GM21381 (cell line): ENCODE measurements around the gene RAET1G.
"Not testable (repeated sequence)": the region's sequence is repeated elsewhere in the genome, so short reads cannot be mapped to it uniquely, and the experiment has no call there.

Experiments
- ATAC-seq: cut with Tn5 transposase; IDR thresholded peaks from one replicate; pipeline ENCODE4 v1.9.1; 2021; ENCODE audit warnings: mild to moderate bottlenecking, moderate library complexity; ENCODE audit not compliant: unreplicated experiment

RAET1G gene, protein sequence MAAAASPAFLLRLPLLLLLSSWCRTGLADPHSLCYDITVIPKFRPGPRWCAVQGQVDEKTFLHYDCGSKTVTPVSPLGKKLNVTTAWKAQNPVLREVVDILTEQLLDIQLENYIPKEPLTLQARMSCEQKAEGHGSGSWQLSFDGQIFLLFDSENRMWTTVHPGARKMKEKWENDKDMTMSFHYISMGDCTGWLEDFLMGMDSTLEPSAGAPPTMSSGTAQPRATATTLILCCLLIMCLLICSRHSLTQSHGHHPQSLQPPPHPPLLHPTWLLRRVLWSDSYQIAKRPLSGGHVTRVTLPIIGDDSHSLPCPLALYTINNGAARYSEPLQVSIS

DNA sequence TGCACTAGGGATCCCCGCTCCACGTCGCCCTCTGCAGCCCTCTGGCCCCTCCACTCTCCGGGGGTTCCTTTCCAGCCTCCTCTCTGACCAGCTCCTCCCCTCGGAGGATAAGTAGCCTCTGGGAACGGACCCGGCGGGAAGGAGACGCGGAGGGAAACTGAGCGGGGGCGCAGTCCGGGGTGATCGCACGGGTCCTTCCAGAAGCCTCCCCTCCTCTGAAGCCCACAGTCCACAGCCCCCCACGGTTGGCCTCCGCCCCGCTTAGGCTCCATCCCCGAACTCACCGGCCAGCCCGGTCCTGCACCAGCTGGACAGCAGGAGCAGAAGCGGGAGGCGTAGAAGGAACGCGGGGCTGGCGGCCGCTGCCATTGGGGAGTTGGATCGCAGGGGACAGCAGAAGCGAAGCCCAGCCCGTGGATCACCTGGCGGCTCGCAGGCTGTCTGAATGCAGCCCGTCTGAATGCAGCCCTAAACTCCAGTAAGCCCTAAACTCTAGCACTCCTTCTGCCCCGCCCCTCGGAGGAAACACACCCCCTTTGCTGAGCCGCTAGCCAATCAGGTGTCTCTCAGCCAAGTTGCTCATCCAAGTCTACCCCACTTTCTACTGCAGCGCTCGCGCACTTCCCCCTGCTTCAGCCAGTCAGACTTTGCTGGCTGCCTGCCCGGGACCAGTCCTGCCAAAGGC lies at the start of gene RAET1G:
Gene RAET1G (minus strand): TSS at position 480 of the 685 bp plus-strand sequence. CDS start 111 bp downstream, at position 369.
- no peak for ATAC-seq

DNA sequence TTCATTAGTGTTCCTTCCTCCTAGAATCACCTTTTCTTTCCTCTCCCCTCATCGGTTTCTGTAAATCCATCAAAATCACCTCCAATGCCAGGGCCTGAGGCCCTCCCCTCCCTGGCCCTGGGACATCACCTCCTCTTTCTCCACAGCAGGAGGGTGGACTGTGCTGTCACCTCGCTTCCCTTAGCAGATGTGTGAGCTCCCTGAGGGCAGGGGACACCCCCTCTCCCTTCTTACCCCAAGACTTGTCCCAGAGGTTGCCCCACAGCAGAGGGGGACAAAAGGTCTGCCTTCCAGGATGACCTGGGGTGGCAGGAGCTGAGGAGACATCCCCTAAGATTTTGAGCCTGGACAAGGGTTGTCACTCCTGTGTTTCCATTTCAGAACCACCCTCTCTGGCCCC lies 46.7 kb upstream of the RAET1G start:
- no peak for ATAC-seq

DNA sequence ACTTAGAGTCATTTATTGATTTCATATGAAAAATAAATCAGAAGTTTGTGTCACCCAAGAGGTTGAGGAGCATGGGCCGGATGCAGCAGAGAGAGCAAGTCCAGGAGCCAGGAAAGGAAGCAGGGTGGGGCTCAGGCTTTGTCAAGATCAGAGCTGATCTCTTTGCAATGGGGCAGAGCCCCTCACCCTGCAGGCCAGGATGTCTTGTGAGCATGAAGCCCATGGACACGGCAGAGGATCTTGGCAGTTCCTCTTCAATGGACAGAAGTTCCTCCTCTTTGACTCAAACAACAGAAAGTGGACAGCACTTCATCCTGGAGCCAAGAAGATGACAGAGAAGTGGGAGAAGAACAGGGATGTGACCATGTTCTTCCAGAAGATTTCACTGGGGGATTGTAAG lies 46.0 kb upstream of the RAET1G start:
- not testable (repeated sequence) for ATAC-seq

DNA sequence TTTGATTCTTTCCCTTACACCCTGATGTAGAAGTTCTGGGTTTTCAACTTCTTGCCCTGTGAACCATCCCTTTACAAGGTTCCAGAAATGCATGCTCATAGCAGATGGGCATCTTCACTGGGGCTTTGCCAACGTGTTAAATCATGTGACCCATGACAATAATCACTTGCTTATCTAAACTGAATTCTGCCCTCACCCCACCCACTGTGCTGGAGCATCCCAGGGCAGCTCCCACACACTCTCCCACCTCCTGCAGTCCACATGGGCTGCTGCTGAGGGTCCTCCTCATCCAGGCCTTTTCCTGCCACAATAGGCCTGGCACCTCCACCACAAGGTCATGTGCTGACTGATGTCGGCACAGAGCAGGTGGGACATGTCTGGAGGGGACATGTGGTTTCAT lies 45.1 kb upstream of the RAET1G start:
- ATAC-seq: not testable (repeated sequence)

DNA sequence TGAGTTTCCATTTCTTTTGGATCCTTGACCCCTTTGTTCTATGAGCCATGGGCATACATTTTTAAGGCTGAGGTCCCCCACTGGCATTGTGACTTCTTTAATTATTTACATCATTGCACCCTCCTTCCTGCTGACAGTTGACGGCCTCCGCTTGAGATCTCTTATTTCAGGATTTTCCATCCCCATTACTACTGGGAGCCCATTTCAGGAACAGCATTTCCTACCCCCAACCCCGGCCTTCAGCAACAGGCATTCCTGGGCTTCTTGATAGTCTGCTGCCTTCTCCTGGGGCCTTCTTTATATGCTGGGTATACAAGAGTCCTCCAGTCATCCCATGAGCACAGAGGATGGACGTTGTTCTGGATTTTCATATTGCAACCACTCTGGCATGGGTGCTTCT lies 44.7 kb upstream of the RAET1G start:
- no peak for ATAC-seq

DNA sequence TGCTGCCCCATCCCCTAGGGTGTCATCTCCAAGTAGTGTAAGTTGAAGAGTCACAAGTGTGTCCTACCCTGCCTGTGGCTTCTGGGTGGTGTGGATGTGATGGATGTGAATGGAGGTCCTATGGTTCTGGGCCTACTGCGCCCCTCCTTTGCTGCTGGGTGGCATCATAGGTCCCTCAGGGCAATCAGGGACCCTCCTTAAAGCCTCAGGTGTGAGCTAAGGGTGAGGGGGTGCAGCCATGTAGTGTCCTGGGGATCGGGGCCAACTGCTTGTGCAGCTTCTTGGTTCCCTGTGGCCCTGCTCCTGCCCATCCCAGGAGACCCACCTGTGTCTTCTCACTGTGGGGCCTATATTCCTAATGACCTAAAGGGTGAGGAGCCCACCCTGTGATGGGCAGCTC lies 43.4 kb upstream of the RAET1G start:
- not testable (repeated sequence) for ATAC-seq

DNA sequence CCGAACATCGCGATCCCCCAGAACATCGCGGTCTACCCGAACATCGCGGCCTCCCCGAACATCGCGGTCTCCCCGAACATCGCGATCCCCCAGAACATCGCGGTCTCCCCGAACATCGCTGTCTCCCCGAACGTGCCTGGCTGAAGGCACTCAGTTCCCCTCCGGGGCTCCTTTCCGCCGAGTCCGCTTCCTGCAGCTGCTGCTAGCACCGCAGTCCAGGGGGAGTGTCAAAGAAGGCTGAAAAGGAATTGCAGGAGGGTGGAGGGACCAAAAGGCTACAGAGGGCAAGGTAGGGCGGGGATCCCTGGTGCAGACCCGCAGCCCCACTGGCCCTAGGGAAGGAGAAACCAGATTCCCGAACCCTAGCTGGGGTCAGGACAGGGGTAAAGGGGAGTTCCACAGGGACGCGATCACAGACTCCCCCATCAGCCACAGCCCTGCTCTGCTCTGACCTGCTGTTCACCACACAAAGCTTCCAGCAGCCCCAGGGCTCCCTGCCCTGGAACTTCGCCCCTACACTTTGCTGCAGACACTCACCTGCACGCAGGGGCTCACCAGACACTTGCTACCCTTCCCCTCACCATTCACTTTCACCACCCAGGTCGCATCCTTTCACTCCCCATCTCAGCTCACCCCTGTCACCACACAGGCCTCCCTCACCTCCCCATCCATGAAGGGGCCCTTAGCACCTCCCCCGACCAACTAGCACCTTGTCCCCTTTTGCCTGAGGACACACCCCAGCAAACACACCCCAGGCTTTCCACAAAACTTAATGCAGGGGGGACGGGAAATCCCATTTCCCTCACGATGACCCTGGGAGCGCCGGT lies 42.5 kb upstream of the RAET1G start:
- no peak for ATAC-seq

DNA sequence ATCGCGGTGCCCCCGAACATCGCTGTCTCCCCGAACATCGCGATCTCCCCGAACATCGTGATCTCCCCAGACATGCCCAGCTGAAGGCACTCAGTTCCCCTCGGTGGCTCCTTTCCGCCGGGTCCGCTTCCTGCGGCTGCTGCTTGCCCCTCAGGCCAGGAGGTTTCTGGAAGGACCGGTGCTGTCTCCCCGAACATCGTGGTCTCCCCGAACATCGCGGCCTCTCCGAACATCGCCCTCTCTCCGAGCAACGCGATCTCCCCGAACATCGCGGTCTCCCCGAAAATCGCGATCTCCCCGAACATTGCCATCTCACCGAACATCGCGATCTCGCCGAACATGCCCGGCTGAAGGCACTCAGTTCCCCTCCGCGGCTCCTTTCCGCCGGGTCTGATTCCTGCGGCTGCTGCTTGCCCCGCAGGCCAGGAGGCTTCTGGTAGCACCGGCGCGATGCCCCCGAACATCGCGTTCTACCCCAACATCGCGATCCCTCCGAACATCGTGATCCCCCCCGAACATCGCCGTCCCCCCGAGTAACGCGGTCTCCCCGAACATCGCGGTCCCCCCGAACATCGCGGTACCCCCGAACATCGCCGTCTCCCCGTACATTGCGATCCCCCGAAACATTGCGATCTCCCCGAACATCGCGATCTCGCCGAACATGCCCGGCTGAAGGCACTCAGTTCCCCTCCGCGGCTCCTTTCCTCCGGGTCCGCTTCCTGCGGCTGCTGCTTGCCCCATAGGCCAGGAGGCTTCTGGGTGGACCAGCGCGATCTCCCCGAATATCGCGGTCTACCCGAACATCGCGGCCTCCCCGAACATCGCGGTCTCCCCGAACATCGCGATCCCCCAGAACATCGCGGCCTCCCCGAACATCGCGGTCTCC lies 41.6 kb upstream of the RAET1G start:
- no peak for ATAC-seq

DNA sequence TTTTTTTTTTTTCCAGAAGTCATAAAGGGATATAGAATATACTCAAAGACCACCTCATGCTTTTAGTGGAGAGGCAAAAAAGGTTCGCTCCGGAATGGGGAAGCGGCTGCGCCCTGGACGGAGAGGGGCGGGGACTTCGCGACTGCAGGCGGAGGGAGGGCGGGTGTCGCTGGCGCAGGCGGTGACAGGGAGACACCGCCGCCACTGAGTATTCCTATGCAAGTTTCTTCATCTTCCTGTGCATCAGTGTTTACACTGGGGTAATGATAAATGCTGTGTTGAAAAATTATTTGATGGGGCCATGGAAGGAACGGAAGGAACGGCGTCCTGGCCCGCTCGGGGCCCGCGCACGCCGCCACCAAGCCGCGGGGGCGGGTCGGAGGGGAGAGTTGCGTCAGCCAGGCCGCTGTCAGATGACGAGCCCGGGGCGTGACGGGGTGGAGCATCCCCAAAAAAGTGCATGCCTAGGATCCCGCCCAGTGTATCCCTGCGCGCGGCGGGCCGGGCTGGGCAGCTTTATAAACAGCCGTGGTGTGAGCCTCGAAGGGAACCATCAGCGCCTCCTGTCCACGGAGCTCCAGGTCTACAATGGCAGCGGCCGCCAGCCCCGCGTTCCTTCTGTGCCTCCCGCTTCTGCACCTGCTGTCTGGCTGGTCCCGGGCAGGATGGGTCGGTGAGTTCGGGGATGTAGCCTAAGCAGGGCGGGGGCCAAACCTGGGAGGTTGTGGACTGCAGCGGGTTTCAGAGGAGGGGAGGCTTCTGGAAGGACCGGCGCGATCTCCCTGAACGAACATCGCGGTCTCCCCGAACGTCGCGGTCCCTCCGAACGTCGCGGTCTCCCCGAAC lies 40.8 kb upstream of the RAET1G start, which contains the start of gene ULBP1:
Gene ULBP1 (plus strand): TSS at position 482 of the 846 bp plus-strand sequence. CDS start 107 bp downstream, at position 589.
- ATAC-seq: peak; percentile 49

DNA sequence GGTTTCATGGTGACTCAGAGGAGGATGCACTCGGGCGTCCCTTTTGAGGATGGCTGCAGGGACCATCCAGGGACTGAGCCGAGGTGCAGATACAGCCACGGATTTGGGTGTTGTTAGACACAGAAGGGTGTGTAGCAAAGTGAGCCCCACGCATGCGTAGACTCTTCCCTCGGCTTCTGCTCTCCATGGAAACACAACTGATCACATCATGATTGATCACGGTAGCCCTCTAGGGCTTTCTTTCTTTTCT lies 40.2 kb upstream of the RAET1G start:
- ATAC-seq: peak; percentile 19

DNA sequence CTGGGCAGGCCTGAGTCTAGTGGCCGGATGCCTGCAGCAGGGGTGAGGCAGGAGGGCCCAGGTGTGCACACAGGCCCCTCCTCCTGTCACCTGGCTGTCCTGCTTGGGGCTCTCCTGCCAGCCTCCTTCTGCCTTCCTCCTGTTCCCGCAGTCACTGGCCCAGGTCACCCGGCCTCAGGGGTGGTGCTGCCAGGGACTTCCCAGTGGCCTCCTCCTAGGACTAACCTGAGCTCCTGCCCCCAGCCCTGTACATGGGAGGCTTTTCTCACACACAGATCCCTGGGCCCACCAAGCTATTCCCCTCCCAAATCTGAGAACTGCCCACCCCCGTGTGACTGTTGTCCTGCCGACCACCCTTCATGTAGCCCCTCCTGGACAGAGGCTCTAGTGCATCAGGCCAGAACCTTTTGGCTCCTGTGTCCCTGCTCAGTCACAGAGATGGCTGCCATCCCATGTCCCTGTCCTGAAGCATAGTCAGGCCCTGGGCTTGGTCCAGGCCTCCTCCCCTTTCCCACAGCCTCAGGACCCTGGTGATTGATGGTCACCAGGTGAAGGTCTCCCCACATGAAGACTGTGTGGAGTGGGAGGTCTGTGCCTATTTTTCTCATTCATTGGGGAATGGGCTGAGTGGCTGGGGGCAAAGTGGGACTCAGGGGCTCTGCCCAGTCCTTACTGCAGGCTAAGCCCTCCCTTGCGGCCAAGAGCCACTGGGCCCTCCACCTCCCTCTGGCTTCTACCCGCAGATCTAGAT lies 39.7 kb upstream of the RAET1G start:
- ATAC-seq: no peak

DNA sequence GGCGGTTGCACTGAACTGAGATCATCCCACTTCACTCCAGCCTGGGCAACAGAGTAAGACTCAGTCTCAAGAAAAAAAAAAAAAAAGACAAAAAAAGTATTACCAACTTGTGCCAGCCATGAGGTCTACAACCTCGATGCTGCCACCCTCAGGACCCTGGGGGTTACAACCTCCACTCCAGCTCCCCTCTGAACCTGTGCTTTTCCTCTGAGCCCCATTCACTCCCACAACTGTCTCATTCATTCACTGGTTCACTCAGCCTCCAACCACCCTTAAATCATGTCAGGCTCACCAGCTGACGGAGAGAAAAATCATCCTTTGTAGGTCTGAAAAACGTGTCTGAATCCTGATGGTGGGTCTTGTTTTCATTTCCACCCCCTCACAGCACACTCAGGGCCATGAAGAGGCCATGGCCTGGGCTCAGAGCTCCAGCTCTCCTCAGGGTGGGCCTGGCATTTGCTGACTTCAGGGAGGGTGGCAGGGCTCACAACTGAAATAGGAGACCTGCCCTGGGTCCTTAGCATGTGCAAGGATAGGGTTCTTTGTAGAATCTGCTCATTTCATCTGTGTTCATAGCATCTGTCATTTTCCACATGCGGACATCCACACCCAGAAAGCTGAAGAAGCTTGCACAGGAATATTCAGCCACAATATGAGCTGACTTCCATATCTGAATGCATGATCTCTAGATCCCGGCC lies 39.0 kb upstream of the RAET1G start:
- no peak for ATAC-seq

DNA sequence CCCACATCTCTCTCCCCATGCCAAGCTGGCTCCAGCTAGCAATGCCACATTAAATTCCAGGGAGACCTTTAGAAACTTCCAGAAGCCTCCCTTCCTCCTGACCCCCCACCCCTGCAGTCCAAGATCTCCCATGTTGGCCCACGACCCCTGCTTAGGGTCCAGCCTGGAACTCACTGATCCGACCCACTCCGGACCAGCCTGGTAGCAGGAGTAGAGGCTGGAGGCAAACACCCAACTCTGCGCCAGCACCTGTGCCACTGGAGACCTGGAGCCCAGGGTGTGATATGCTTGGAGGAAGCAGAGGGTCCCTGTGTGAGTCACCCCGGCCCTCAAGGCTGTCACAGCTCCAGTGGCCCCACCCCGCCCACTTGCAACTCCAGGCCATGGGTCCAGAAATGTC lies 37.6 kb upstream of the RAET1G start:
- no peak for ATAC-seq

DNA sequence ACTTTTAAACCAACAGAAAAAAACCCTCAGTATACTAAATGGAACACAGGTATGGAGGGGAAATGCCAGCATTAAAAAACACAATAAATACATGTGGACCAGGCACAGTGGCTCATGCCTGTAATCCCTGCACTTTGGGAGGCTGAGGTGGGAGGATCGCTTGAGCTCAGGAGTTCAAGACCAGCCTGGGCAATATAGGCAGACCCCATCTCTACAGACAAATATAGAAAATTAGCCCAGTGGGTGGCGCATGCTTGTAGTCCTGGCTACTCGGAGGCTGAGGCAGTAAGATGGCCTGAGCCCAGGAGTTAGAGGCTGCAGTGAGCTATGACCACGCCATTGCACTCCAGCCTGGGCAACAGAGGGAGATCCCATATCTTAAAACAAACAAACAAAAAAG lies 36.9 kb upstream of the RAET1G start:
- ATAC-seq: not testable (repeated sequence)

DNA sequence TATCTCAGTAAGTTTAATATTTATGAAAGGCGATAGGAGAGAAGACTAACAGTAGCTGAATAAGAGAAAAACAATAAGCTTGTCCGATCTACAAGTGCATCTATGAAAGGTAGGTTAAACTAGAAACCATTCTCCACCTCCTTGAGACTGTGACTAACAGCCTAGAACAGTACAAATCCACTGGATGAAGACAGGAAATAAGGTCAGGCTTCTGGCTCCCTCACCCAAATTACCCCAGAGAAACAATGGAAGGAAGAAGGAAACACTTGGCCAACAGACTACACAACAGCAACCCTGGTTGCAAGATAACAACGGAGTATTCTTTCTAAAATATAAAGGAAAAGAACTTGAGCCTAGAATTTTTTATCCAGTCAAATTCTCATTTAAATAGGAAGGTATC lies 35.2 kb upstream of the RAET1G start:
- not testable (repeated sequence) for ATAC-seq

DNA sequence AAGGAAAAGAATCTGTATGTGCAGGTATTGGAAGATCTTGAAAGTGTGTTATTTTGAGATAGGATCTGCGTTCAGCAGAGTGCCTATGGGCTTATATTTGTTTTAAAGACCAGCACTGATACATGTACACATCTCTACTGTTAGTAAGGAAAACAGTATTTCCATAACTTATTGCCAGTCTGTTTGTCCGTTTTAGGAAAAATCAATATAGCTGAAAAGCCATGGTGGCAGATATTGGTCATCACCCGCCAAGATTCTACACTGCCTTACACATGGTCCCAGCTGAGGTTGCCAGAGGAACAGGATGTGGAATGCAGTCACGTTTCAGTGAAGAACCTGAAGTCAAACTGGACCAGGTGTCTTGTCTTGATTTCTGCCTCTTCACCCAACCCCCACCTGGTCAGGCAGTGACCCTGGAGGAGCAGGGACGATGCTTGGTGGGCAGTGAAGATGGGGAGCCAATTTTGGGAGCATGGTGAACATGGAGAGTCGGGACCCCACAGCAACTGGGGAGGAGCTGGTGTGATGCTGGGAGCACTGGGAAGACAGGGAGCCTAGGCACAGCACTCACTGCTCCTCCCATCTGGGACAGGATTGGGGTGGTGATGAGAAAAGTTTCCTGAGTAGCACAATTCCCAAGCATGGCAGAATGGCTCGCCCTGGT lies 32.9 kb upstream of the RAET1G start:
- not testable (repeated sequence) for ATAC-seq

DNA sequence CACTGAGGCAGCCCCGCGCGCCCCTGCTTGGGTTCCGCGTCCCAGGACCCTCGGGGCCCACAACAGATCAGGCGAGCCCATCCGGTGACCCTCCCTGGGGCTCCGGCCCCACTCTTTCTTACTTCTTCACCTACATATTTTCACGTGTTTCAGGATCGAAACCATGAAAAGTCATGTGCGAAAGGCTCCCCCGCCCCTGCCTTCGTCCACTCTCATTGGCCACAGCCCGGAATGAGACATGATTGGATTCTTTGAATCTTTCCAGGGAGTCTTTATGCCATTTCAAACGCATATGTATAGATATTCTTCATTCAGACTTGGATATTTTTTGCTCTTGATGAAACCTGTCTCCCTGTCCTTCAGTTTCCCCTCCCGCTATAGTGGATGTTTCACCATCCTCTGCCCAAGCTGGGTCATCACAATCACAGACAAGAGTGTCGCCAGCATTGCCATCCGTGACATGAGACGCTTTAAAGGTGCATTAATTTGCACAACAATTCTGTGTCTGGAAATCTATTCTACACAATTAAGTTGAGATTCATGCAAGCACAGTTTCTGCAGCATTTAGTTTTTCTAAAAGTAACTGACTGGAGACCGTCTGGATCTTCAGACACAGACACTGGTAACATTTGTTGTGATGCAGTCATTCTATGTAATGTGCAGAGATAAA lies 32.2 kb upstream of the RAET1G start:
- not testable (repeated sequence) for ATAC-seq
